Measurements from ENCODE around the gene GPR179.

Gene GPR179, protein sequence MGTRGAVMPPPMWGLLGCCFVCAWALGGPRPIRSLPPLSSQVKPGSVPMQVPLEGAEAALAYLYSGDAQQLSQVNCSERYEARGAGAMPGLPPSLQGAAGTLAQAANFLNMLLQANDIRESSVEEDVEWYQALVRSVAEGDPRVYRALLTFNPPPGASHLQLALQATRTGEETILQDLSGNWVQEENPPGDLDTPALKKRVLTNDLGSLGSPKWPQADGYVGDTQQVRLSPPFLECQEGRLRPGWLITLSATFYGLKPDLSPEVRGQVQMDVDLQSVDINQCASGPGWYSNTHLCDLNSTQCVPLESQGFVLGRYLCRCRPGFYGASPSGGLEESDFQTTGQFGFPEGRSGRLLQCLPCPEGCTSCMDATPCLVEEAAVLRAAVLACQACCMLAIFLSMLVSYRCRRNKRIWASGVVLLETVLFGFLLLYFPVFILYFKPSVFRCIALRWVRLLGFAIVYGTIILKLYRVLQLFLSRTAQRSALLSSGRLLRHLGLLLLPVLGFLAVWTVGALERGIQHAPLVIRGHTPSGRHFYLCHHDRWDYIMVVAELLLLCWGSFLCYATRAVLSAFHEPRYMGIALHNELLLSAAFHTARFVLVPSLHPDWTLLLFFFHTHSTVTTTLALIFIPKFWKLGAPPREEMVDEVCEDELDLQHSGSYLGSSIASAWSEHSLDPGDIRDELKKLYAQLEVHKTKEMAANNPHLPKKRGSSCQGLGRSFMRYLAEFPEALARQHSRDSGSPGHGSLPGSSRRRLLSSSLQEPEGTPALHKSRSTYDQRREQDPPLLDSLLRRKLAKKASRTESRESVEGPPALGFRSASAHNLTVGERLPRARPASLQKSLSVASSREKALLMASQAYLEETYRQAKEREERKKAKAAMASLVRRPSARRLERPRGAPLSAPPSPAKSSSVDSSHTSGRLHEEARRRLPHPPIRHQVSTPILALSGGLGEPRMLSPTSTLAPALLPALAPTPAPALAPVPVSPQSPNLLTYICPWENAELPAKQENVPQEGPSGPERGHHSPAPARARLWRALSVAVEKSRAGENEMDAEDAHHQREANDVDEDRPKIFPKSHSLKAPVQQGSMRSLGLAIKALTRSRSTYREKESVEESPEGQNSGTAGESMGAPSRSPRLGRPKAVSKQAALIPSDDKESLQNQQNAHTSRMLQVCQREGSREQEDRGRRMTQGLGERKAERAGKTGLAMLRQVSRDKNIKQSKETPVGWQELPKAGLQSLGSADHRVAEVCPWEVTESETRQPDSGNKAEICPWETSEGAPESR (N-terminal part only)

DNA sequence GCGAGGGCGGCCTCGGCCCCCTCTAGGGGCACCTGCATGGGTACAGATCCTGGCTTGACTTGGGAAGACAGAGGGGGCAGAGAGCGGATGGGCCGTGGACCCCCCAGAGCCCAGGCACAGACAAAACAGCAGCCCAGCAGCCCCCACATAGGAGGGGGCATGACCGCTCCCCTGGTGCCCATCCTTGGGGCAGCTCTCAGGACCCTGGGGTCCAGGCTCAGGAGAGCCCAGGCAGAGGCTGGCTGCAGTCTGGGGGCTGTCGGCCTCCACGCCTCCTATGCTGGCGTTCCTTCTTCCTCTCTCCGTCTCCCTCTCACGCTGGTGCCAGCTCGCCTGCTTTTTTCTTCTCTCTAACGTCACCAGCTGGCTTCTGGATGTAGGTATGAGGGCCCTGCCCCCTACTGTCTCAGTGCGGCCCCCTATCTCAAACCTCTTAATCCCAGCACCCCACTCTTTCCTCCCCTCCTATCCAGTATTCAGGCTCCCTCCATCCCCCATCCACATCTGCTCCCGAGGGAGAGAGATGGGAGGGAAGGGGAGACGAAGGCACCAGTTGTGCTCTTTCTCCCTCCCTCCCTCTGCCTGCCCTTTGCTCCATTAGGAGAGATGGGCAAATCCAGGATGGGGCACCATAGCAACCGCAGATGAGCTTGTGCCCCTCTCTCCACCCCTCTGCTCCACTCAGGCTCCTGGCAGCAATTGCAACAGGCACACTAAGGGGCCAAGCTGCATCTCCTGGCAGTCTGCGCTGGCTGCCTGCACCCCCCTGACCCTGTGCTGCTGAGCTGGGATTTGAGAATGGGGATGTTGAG, at the start of gene GPR179:
Gene GPR179, minus strand, starts transcription at position 349 of the 812 bp plus-strand sequence. Its CDS starts 167 bp downstream, at position 182.
- no peak for DNase-seq (ENCODE audit: extremely low read depth, low read depth)

DNA sequence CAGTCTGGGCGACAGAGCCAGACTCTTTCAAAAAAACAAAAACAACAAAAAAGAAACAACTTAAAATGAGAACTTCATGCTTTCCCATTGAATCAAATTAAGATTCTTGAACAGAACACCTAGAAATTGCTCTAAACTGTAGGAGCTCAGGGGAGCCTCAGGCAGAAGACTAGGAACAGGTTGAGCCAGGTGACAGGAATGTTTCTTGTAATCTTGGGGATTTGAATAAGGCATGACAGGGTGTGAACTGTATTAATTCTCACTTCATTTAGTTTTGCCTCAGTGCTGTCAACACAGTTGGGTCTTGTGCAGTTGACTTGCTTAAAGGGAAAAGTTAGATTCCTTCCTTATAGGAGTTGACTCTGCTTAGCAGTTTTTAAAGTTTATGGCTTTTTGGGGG, 35.7 kb upstream of the GPR179 start:
- no peak for DNase-seq (ENCODE audit: extremely low read depth, low read depth)

More for the DNA sequence above, at the start of gene GPR179:
- TF ChIP-seq, protein P1, sequence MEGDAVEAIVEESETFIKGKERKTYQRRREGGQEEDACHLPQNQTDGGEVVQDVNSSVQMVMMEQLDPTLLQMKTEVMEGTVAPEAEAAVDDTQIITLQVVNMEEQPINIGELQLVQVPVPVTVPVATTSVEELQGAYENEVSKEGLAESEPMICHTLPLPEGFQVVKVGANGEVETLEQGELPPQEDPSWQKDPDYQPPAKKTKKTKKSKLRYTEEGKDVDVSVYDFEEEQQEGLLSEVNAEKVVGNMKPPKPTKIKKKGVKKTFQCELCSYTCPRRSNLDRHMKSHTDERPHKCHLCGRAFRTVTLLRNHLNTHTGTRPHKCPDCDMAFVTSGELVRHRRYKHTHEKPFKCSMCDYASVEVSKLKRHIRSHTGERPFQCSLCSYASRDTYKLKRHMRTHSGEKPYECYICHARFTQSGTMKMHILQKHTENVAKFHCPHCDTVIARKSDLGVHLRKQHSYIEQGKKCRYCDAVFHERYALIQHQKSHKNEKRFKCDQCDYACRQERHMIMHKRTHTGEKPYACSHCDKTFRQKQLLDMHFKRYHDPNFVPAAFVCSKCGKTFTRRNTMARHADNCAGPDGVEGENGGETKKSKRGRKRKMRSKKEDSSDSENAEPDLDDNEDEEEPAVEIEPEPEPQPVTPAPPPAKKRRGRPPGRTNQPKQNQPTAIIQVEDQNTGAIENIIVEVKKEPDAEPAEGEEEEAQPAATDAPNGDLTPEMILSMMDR (IDR thresholded peaks at IDR 0.05; ENCODE audit: low read depth, low read length): no peak

DNA sequence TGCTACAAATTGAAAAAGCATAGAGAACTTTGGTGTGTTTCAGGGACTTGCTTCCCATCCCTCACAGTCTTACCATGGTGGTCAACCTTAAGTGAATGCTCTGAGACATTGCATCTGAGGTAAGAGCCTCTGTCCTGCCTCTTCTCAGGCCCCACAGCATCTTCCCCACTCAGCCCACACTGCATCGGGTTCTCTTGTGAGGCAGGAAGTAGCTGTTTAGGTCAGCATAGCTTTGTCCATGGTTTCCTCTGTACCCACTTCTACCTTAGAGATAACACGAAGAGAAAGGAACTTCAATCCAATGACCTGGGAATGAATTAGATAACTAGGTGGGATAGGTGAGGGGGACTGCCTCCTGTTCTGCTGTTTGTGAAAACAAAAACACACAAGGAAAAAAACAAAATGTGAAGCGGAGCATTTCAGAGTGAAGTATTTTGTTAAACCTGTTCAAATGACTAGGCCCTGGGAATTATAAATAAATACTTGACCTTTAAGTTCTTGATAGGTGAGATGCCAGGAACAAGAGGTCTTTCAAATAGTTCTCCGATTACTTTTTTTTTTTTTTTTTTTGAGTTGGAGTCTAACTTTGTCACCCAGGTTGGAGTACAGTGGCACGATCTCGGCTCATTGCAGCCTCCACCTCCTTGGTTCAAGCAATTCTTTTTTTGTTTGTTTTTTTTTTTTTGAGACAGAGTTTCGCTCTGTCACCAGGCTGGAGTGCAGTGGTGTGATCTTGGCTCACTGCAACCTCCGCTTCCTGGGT, 25.5 kb upstream of the GPR179 start:
- DNase-seq (ENCODE audit: extremely low read depth, low read depth): no peak
- TF ChIP-seq, protein P1 (IDR thresholded peaks at IDR 0.05; ENCODE audit: low read depth, low read length): no peak

More for the DNA sequence above, 35.7 kb upstream of the GPR179 start:
- TF ChIP-seq, protein P1 (IDR thresholded peaks at IDR 0.05; ENCODE audit: low read depth, low read length): no peak

DNA sequence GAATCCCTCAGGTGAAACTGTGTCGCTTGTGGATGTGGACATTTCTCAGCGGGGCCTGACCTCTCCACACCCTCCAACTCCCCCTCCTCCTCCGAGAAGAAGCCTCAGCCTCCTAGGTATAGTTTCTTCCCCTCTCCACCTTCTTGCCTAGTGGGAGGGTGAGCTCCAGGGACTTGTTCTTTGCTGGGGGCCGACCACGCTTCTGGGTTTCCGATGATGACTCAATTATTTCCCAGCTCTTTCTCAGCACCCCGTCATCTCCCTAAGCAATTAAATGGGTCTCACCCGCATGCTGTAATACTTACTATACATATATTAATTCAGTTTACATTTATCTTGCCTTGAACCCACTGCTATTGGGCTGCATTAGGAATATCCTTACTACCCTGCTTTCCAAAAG, 21.0 kb upstream of the GPR179 start:
- TF ChIP-seq, protein P1 (IDR thresholded peaks at IDR 0.05; ENCODE audit: low read depth, low read length): no peak
- DNase-seq (ENCODE audit: extremely low read depth, low read depth): no peak

DNA sequence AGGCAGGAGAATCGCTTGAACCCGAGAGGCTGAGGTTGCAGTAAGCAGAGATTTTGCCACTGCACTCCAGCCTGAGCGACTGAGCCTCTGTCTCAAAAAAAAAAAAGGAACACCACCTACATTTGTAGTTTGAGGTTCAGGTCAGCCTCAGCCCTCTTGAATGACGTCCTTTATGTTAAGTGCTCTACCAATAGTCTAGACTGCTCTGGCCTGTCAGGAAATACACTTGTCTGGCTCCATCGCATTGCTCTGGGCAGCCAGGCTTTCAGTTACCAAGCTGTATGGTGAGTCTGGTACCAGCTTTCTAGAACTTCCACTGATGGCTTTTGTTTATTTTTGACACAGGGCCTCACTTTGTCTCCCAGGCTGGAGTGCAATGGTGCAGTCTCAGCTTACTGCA, 19.3 kb upstream of the GPR179 start:
- TF ChIP-seq, protein P1 (IDR thresholded peaks at IDR 0.05; ENCODE audit: low read depth, low read length): no peak
- DNase-seq (ENCODE audit: extremely low read depth, low read depth): no peak

All from AG09319 (cell line).